ENCODE measurements around the gene EMX2.

The EMX2 gene

DNA sequence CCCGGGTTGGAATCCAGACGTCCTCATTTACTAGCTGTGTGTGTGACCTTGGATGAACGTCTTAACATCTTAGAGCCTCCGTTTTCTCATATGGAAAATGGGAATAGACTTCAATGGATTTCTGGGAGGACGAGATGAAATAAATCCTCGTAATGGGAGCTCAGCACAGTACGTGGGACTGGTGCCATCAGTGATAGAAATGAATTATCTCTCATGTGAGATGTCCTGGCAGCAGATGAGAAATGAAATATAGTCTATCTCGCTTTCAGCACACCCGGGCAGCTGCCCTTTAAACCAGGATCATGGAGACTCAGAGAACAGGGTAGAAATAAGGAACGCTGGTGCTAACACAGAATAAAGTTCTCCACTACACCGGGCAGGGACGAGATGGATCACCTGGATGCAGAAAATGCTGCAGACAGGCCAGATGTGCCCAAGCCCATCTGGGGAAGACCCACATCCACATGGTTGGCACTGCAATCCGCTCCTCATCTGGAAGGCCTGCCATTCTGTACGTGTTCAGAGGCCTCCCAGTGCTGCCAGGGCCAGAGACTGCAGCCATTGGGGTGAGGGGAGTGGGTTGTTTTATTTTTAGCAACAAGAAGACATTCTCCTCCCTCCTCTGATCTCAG lies 11.1 kb upstream of the EMX2 start:
- no peak for DNase-seq (ENCODE audit: low spot score)

DNA sequence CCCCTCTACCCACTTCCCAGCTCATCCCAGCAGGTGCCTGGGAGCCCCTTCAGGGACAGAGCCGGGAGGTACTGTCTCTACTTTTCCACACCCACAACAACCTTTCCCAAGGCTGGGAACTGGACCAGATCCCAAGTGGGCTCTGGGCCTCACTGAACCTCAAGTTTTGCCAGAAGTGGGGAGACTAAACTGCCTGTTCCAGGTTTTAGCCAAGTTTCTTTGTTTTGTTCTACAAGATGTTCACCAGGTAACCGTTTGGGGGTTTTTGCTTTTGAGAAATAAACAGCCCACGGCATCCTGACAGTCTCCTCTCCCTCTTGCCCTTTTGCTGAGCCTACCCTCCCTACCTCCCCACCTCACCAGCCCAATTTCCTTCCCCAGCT lies 10.6 kb upstream of the EMX2 start:
- no peak for DNase-seq (ENCODE audit: low spot score)

DNA sequence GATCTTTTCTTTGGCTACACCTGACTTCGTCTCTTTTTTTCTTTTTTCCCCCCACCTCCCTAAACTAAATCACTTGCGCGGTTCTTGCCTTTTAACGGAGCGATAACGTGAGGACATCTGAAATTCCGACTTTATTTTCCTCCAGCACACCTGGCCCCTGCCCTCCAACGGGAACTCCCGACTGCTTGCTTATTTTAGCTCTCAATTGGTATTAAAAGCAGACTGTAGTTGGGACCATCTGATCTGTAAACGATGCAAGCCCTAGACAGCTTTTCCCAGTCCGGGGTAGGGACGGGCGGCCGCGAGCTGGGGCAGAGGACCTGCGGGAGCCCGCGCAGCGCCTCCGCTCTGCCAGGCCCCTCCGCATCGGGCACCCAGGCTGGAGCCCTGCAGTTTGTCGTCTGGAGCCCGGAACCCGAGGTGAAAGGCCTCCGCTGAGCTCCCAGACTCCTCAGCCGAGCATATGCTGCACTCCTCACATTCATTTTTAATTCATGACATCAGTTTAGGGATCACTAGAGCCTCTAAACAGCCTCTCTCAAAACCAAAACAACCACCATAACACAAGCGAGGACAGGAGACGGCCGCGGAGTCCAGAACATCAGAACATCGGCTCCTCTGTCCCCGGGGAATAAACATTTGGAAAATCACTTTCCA lies 10.0 kb upstream of the EMX2 start:
- DNase-seq (ENCODE audit: low spot score): no peak

DNA sequence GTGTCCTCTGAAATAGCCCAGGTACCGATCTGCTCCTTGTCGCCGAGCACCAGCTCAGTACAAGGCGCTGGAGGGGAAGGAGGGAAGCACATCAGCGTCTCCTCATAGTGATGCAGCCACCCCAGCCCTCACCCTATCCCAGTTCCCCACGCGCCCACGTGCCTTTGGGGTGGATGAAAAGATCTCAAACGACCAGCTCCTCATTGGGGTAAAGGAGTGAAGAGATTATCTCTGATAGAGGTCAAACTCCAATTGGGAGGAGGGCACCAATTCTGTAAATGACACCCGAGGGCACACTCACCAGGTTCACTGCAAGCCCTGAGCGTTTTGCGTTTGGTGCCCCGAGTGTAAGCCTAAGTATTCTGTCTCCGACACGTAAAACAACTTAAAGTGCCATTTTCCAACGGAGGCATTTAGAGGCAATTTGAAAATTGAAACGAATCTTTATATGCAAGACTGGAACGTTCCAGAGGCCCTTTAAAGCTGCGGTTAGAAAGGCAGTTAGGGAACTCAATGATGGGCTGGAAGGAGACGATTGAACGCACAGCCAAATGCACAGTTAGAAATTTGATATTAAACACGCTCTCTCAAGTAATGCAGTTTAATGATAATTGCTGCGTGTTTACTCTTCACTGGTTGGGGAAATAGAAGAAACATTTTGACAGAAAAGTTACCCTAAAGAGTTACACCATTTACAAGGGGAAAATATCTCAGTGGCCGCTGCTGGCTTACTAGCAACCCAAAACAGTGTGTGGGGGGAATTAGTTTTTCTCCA lies 8.9 kb upstream of the EMX2 start:
- no peak for DNase-seq (ENCODE audit: low spot score)

DNA sequence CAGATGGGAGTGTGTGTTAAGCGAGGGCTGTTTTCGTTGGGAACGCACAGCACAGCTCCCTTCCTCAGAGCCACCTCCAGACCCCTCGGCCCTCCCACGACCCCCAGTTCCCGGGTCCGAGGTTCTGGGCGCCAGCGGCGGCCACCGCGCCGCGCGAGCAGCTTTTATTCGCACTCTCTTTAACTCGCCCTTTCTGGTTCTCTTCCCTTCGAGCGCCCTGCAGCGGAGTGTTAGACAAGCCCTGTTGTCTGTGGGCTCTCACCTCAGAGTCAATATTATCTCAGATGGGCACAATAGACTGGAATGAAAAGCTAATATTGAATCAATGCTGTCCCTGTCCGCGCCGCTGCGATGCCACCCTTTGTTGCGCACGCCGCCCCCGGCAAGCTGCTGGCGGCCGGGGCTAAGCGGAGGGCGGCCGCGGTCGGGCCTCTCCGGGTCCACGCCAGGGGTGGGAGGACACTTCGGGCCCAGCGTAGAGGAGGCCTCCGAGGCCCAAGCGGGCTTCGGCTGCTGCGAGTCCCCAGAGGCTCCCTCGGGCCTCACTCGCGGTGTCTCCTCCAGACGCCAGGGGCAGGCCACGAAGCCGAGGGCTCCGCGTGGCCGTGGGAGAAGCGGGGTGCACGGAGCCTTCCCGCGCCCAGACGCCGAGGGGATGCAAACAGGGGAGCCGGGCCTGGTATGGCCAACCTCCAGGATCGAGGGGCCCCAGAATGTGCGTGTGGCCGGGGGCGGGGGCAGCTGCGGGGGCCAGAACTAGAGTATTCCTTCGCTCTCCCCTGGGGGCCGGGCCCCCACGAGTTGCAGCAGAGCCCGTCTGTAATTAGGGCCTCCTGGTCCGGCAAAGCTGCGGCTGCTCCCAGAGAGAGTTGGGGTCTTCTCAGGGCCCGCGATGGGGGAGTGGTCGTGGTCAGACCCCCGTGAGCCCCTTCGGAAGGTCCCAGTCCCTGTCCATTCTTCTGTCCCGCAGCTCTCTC lies 7.9 kb upstream of the EMX2 start:
- DNase-seq (ENCODE audit: low spot score): no peak

DNA sequence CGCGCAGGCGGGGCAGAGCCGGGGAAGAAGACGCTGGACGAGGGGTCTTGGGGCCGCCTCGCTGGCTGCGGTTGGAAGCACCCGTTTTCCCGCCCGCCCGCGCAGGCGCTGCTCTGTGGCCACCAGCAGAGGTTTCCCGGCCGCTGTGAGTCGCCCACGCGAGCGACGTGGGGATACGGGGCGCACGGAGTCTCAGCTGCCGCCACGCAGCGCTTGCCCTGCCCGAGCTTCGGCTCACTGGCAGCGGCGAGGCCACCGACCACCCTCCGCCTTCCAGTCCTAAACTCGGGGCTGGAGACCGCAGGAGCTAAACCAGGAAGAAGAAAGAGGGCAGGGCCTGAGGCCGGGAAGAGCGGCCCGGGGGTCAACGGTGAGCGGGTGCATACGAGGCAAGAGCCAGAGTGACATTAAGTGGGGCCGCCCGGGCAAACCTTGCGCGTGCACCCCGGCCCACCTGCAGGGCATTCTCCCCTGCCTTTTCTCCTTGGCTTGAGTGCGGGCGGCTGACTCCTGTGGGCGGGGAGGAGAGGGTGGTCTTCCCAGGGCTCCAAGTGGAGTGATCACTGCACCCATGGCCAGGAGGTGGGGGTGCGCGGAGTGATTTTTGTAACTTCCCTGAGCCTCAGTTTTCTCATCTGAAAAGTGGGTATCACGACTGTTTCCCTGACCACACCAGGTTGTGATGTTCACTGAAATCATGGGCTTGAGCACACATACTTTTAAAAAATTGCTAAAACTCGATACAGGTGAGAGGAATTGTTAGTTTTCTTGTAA lies 7.1 kb upstream of the EMX2 start:
- no peak for DNase-seq (ENCODE audit: low spot score)

DNA sequence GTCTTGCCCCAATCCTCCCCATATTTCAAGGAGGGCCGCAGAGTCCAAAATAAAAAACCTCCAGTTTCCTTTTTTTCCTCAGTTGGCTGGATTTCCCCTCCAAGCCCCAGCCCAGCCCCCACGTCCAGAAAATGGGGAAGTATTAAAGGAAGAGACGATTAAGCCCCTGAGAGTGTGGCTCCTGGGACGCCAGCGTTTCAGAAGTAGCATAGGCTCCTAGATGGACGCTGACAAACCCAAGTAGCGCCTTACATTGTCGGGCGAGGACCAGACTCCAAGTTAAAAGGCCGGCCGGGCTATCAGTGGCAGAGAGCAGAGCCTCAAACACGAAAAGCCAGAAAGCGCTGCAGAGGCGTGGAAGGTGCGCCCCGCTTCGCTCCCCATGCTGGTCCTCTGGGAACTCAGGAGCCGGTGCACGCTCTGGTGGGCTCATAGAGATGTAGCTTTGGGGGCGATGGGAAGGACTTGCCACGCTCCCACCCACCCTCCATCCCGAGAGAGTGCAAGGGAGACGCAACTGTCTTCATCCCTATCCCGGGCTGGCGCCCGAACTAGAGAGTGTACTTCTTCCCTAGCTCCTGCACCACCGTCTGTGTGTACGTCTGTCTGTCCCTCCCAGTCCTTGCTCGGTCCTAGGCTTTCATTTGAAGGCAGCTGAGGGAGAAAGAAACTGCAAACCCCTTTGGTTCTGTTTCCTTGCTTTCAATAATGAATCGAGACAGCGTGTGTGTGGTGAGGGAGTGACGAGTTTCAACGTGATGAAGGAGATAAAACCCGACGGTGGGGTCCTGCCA lies 6.3 kb upstream of the EMX2 start:
- DNase-seq (ENCODE audit: low spot score): no peak

DNA sequence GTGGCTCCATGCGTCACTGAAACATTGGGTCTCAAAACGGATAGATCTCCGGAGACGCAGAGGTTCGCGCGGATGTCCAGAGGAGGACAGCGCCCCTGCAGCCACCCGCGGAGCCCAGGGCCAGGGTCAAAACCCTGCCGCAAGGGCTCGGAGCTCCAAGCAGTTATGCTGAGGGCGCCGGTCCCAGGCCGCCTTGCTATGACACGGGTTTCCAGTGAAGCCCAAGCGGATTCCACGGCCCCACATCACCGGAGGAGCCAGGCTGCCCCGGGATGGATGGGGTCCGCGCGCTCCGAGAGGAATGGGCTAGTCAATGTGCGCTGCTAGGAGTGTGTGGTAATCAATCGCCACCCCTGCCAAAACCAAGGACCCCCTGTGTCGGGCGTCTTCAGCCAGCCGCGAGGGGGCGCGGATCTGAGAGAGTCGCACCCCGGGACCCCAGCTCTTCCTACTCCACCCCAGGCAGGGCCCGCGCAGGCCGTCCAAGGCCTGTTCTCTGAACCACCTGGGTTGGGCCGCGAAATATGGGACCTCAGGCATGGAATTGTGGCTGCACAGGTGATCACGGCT lies 5.6 kb upstream of the EMX2 start:
- DNase-seq (ENCODE audit: low spot score): no peak

DNA sequence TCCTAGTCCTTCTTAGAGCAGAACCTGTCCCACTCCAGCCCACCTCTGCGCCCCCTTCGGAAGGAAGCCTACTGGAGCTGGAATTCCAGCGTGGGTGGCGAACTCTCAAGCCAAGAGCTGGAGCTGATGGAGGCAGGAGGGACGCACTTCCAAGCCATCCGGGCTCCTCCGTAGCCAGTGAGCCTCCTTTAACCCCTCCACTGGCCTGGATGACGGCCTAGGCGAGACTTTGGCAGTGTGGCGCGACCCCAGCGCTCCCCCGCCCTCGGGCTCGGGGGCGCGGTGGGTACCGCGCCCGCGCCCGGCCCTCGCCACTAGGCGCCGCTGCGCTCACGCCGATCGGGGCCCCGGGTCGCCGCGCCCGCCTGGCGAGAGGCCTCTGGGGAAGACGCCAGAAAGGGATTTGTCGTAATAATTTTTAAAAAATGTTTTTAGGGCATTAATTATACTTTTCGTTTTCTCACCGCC lies 5.1 kb upstream of the EMX2 start:
- no peak for DNase-seq (ENCODE audit: low spot score)

DNA sequence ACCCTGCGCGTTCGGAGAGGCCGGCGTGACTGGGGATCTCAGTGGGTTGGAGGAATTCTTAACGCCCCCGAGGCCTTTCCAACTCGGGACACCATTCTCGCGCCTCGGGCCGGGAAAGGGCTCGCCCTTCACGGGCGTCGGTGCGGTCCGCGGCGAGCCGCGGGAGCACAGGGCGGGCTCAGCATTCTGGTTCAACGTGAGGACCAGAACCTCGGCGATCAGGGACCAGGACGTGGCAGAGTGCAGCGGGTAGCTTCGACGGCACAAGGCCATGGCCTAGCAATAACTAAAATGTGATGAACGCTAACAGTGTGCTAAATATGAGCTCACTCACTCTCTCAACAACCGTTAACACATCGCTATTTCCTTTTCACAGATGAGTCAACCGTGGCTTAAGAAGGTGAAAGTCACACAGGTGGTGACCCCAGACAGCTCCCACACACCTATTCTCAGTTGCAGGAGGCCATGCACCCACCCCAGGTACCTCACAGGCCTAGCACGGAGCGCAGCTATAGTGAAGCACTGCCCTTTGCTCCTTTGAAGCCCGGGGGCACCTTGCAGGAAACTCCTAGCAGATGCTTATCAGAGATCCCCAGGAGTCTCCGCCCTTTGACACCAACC lies 4.5 kb upstream of the EMX2 start:
- DNase-seq (ENCODE audit: low spot score): no peak

DNA sequence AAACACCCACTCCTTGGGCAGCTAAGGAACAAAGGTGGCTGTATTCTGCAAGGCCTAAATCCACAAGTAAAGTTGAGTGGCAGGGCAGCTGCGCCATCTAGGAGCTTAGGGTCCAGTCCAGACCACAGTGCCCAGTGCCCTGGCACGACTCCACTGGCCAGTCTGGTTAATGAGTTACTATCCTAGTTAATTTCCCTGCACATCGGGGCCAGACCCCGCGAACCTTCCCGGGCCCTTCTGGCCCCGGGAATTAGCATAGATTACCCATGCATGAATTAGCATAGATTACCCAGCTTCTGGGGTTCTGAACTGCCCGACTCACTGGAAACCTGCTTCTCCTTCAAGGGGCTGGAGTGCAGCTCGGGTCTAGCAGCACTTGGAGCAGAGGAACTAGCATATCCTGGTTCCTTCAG lies 3.2 kb upstream of the EMX2 start:
- no peak for DNase-seq (ENCODE audit: low spot score)

DNA sequence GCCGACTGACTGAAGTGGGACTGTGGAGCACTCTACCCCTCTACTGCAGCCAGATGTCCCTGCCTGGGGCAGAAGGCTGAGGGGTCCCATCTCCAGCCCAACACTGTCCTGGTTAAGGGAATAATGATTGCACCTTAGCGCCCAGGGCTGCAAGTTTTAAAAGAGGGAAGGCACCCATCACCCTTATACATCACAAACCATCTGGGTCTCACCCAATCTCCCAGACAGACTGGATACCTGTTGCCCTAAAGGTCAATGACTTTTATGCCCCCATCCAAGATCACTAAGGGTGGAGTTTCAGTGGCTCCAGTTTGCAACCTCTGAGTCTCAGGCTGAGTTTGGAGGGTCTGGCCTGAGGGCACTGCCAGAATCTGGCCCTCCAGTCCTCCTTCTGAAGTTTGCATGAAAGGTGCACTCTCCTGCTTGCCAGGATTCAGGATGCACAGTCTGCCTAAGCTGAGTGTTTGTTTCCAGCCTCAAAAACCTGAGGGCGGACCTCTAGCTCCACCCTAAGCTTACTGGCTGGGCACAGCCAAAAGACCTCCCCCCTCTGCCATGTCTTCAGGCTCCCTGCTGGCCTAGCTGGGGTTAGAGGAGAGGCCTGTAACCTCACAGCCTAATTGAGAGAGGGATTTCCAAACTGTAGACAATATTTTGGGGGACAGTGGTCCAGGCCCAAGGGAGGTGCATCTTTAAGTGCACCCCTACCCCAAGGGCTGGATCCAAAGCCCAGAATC lies 2.5 kb upstream of the EMX2 start:
- DNase-seq (ENCODE audit: low spot score): no peak

DNA sequence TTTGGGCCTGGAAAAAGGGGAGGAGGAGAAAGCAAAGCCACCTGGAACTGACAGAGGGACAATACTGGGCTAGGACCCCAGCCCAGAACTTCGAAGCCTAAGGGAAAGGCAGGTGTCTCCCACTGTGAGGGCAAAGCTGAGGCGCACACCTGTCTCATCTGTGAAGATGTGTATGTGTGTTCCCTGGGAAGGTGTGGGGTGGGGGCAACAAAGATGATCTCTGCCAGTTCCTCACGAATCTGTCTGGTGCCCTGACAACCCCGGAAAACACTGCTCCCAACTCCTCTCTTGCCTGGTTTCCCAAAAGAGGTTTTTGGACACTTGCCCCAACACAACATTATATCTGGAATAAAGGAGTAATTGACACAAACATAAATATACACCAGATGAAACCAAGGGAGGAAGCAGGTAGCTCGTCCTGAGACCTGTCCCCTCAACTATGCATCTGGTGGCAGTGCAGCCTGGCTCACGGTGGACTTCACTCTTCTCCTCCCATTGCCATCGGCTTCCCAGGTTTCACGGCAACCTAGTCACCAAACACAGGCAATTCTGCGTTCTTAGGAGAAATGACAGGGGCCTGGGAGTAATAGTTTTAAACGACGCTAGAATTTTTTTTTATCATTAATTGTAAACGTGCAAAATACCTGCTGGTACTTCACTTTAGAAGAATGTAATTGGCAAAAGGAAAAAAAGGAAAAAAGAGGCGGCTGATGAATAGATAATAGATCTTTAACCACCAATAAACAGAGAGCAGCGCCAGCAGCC lies 1.7 kb upstream of the EMX2 start:
- no peak for DNase-seq (ENCODE audit: low spot score)

DNA sequence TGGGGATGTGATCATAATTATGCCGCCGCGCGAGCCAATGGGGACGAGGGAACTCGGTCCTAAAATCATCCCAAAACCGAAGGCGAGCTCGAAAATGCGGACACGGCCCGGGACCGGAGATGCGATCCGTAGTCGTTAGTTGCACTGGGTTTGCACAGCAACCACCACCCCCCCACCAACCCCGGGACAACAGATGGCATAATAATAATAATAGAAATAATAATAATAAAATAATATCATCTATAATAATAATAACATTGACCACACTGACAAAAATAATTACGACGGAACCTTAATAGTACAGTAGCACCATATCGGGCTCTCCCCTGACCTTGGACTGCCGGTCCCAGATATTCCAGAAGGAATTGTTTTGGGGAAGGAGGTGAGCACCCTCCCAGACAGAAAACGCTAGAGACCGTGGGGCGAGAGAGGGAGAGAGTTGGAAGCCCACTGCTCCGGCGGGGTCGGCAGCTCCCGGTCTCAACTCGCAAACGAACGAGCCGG lies 1.1 kb upstream of the EMX2 start:
- no peak for DNase-seq (ENCODE audit: low spot score)

DNA sequence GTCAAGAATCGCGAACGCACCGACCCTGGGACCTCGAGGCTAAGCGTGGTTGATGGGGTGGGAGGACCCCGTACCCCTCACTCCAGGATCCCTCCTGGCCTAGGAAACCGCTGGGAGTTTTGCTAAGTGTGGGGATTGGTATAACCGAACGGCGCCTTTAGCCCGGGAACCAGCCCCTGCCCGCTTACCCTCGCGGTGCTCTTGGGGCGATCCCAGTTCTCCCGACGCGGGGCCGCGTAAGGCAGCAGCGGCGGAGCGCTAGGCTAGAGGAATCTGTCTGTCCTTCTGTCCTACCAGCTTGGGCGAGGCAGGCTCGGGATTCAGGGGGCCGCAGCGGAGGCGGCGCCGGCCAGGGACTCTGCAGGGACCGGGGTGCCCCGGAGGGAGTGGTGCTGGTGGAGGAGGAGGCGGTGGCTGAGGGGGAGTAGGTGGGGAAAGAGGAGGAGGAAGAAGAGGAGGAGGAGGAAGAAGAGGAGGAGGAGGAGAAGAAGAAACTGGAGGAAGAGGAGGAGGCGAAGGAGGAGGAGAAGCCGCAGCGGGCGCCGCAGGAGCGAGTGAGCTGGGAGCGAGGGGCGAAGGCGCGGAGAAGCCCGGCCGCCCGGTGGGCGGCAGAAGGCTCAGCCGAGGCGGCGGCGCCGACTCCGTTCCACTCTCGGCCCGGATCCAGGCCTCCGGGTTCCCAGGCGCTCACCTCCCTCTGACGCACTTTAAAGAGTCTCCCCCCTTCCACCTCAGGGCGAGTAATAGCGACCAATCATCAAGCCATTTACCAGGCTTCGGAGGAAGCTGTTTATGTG lies 439 bp upstream of the EMX2 start:
- no peak for DNase-seq (ENCODE audit: low spot score)

DNA sequence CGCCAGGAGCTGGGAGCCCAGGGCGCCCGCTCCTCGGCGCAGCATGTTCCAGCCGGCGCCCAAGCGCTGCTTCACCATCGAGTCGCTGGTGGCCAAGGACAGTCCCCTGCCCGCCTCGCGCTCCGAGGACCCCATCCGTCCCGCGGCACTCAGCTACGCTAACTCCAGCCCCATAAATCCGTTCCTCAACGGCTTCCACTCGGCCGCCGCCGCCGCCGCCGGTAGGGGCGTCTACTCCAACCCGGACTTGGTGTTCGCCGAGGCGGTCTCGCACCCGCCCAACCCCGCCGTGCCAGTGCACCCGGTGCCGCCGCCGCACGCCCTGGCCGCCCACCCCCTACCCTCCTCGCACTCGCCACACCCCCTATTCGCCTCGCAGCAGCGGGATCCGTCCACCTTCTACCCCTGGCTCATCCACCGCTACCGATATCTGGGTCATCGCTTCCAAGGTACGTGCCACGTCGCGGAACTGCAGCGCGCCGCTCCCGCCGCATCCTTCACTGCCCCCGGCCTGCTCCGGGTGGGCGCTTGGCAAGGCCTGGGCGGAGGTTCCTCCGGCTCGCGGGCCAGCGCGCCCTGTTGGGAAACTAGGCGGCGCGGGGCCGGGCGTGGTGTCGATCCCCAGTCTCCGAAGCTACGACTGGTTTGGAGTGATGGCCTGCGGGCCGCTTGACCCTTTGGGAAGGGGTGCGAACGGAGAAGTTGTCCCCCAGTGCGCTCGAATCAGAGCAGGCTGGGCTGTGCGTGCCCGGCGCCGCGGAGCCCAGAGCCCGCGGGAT lies 868 bp downstream of the EMX2 start:
- DNase-seq (ENCODE audit: low spot score): peak; percentile 26
